Measurements from ENCODE around the gene ATP11A.

The ATP11A gene

GRCh38 chr13:112689303-112690245, at the start of gene ATP11A:
Gene ATP11A, plus strand, starts transcription at chr13:112690038. Its CDS starts 379 bp downstream, at chr13:112690417.
- DNase-seq (ENCODE audit: low read depth in 2 of 2): peak; percentile 70 to 79

GRCh38 chr13:112641456-112642089, 48.3 kb upstream of the ATP11A start:
- DNase-seq (ENCODE audit: low read depth in 2 of 2): no peak

DNA sequence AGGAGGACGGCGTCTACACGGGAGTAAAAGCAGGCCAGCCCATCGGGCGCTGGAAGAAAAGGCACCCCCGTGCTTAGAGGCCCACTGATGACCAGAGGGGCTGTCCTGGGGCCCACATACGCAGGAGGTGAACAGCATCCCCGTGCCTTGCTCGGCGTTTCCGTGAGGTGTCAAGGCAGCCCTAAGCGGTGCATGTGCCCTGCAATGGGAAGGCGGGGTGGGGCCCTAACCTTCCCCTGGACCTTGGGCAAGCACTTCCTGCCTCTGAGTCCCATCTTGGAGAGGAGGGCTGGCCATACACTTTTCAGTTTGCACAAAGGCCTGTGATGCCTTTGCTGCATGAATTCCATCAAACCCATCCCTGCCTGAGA, 47.8 kb upstream of the ATP11A start:
- DNase-seq (ENCODE audit: low read depth in 2 of 2): no peak

- no peak for DNase-seq (ENCODE audit: low read depth in 2 of 2)
Observed at GRCh38 chr13:112643759-112644459, 45.9 kb upstream of the ATP11A start.

- no peak for DNase-seq (ENCODE audit: low read depth in 2 of 2)
Observed at GRCh38 chr13:112645327-112645914, 44.4 kb upstream of the ATP11A start.

- DNase-seq (ENCODE audit: low read depth in 2 of 2): no peak
Observed at GRCh38 chr13:112647256-112647655, 42.6 kb upstream of the ATP11A start.

DNA sequence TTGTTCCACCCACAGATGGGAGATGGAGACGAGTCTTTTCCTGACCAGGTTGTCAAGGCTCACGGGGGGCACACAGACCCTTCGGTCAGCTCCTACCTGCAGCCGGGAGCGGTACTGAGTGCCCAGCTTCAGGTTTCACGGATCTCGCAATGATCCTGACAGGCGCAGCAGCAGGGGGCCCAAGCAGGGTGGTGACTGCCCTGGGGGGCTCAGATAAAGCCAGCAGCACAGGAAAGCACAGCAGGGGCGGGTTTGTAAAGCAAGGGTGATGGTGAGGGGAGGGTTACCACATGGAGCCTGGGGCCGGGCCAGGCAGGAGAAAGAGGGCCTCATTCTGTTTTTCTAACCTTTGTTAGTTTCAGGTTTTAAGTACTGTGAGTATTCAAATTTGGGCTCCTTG, 41.7 kb upstream of the ATP11A start:
- DNase-seq (ENCODE audit: low read depth in 2 of 2): no peak

DNA sequence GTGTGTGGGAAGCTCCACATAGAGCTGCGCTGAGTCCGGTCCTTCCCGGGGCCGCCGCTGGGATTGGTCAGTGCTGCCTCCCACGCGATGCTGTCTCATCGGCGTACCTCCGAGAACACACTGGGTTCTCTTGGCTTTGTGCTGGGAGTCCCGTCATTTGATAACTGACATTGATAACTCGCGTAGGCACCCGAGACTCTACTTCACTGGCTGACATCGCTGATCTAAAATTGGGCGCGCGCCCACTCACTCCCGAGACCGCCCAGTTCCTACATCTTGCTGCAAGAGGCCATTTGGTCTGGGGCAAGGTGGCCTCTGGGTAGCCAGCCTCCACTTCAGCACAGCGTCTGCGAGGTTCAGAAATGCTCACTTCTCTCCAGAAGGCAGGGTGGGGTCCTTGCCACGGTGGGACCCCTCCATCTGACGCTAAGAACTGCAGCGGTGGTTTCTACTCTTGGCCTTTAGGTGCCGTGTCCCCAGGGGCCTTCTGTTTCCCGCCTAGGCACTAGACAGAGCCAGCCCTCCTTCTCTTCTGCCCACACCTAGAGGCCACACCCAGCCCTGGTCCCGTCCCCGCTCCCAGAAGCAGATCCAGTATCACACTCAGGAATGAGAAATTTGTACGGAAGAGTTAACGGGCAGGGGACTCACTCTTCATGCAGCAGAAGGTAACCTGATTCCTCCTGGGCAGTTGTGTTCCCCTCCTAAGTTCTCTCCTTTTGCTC, 40.7 kb upstream of the ATP11A start:
- no peak for DNase-seq (ENCODE audit: low read depth in 2 of 2)

GRCh38 chr13:112651311-112651710, 38.5 kb upstream of the ATP11A start:
- DNase-seq (ENCODE audit: low read depth in 2 of 2): no peak

DNA sequence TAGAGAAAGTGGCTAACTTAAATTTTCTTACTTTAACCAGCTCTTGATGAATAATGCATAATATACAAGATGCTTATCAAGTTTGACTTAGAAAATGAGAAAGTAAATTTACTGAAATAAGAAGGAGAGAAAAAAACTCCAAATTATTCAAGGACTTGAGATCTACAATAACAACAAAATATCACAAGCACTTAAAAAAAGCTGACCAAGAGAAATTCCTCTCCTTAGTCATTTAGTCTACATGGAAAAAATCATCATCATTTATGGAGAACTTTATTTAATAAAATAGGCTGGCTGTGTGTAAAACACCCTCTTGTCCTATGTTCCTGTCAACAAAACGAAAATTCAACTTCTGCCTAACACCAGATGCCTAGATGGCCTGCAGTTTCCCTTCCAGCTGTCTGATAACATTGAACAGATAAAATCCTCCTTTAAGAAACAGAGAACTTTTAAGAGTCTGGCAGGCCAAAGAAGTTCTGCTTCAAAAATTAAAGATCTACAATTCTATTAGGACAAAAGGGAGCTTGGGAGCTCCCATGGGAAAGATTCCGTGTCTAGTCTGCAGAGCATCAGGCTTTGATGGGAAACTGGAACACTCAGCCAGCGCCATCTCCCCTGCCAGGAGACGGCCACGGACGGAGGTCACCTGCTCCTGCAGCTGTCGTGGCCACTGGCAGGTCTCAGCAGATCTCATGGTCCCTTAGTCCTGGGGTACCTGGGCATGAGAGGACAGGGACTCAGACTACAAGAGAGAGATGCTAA, 37.9 kb upstream of the ATP11A start:
- no peak for DNase-seq (ENCODE audit: low read depth in 2 of 2)

- DNase-seq (ENCODE audit: low read depth in 2 of 2): no peak
Observed at GRCh38 chr13:112652512-112653070, 37.2 kb upstream of the ATP11A start.

GRCh38 chr13:112653071-112653470, 36.8 kb upstream of the ATP11A start:
- DNase-seq (ENCODE audit: low read depth in 2 of 2): no peak

- DNase-seq (ENCODE audit: low read depth in 2 of 2): no peak
Observed at GRCh38 chr13:112655913-112656312, 33.9 kb upstream of the ATP11A start.

- no peak for DNase-seq (ENCODE audit: low read depth in 2 of 2)
Observed at GRCh38 chr13:112657850-112658445, 31.9 kb upstream of the ATP11A start.

DNA sequence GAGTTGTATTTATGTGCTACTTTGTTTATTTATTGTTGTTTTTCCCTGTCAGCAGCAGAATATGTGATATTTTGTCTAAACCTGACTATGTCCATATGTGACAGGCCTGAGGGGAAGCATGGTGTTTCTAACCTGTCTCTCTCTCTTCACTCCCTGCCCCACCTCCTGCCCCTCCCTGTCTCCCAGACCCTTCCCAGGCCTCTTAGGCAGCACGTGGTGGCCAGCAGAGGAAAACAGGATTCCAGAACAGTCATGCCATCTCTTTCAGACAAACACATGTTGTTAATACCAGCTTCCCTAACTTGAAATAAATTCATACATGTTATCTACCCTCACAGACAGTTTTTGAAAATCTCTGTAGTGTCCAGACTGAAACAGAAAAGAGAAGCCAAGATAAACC, 31.0 kb upstream of the ATP11A start:
- no peak for DNase-seq (ENCODE audit: low read depth in 2 of 2)

DNA sequence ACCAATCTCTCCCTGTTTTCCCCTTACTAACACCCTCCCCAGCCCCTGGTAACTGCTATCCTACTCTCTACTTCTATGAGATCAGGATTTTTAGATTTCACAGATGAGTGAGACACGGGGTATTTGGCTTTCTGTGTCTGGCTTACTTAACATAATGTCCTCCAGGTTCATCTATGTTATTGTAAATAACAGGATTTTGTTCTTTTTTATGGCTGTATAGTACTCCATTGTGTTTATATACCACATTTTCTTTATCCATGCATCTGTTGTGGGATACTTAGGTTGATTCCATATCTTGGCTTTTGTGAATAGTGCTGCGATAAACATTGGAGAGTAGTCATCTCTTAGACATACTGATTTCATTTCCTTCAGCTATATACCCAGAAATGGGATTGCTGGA, 28.5 kb upstream of the ATP11A start:
- no peak for DNase-seq (ENCODE audit: low read depth in 2 of 2)

DNA sequence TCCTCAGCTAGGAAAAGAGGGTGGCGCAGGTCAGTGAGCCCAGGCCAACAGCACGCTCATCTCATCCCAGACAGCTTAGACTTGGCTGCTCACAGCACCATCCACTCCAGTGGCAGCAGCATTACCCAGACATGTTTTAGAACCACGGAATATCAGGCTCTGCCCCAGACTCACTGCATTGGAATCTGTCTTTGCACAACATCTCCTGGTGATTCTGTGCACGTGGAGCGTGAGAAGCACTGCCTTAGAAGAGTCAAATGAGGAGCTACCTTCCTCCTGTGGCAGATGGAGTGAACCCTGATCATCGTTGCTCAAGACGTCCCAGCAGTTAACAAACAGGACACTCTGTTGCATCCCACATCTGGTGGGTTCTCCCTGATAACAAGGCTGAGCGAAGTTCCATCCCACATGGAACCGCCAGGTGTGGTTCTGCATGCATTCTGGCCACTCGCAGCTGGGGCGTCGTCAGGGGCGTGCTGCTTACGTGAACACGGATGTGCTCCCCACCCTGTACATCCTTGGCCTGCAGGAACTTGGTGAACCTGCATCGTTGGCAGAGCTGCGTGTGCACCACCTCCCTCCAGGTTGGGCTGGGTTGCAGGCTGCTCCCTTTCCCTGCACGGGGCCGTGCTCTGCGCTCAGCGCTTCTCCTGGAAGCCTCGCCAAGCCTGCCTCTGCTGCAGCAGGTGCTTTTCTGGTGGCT, 25.2 kb upstream of the ATP11A start:
- DNase-seq (ENCODE audit: low read depth in 2 of 2): no peak

GRCh38 chr13:112668924-112669323, 20.9 kb upstream of the ATP11A start:
- no peak for DNase-seq (ENCODE audit: low read depth in 2 of 2)

- DNase-seq (ENCODE audit: low read depth in 2 of 2): no peak
Observed at GRCh38 chr13:112669881-112670499, 19.8 kb upstream of the ATP11A start.

All from stimulated activated CD4-positive, alpha-beta T cell treated with anti-CD3 and anti-CD28 coated beads, Interleukin-4, amount 100 ng/mL, for 48 hours (primary cell).